OCI-LY3 (cell line): ENCODE data around the gene HOXA6.

ENCODE experiments used
- H2AFZ ChIP-seq: fragments of 200-600, 300-600 bp; shearing (Covaris generic); 2 replicates; pipeline ENCODE4 v1.6.0; 2014; ENCODE audit warnings: antibody characterized with exemption, low read depth, low read length
- H3K27ac ChIP-seq: fragments of 200-600, 300-600 bp; sonication (generic); 2 replicates; pipeline ENCODE4 v1.5.1; 2014; ENCODE audit warnings: mild to moderate bottlenecking, low read length, moderate library complexity, mixed read lengths
- H3K27me3 ChIP-seq: fragments of 200-600, 300-600 bp; sonication (generic); 2 replicates; pipeline ENCODE4 v1.6.1; 2014; ENCODE audit warnings: low read depth, low read length, mixed read lengths
- H3K36me3 ChIP-seq: fragments of 200-600, 300-600 bp; sonication (generic); replicated peaks from 2 replicates; pipeline ENCODE3; 2014; ENCODE audit warnings: low read depth, low read length, mixed read lengths
- H3K4me1 ChIP-seq: fragments of 300-600, 200-600 bp; sonication (generic); 2 replicates; pipeline ENCODE4 v1.6.1; 2014; ENCODE audit warnings: low read length, mixed read lengths
- H3K4me2 ChIP-seq: fragments of 200-600, 300-600 bp; sonication (generic); 2 replicates; pipeline ENCODE4 v1.6.1; 2014; ENCODE audit warnings: low read length, mixed read lengths
- H3K4me3 ChIP-seq: fragments of 300-600, 200-600 bp; sonication (generic); 2 replicates; pipeline ENCODE4 v1.5.1; 2014; ENCODE audit warnings: antibody characterized with exemption, mild to moderate bottlenecking, low read length, moderate library complexity
- H3K79me2 ChIP-seq: fragments of 300-600, 200-600 bp; shearing (Covaris generic); 2 replicates; pipeline ENCODE4 v1.6.1; 2014; ENCODE audit warnings: mild to moderate bottlenecking, low read length, mixed read lengths
- H3K9ac ChIP-seq: fragments of 300-600, 200-600 bp; shearing (Covaris generic); 2 replicates; pipeline ENCODE4 v1.6.0; 2014; ENCODE audit warnings: mild to moderate bottlenecking, low read length, moderate library complexity
- H3K9me3 ChIP-seq: fragments of 200-600, 300-600 bp; shearing (Covaris generic); 2 replicates; pipeline ENCODE4 v1.6.1; 2014; ENCODE audit warnings: low read length, mixed read lengths; ENCODE audit not compliant: insufficient read depth
- H4K20me1 ChIP-seq: fragments of 200-600, 300-600 bp; sonication (generic); 2 replicates; pipeline ENCODE4 v1.6.1; 2016; ENCODE audit warnings: low read length, mixed read lengths; ENCODE audit not compliant: insufficient read depth
- CTCF ChIP-seq: fragments of 200-600, 300-600 bp; sonication (generic); IDR thresholded peaks from 2 replicates; pipeline ENCODE4 v1.5.1; 2014; ENCODE audit warnings: antibody characterized with exemption, low read length, low read depth
- EZH2phosphoT487 ChIP-seq: fragments of 200-600 bp; shearing (Covaris generic); IDR thresholded peaks from 2 replicates; pipeline ENCODE4 v1.6.1; 2018; ENCODE audit warnings: antibody characterized with exemption, mixed run types, low read depth

Gene HOXA6

GRCh38 chr7:27116962-27117886, 30.4 kb downstream of the HOXA6 start:
- H3K79me2 ChIP-seq, result no peaks in the 10 kb centered on the region
- no peak overlapping the region for H2AFZ ChIP-seq
- H3K36me3 ChIP-seq, result no peaks in the 10 kb centered on the region
- no peaks in the 10 kb centered on the region for H3K4me1 ChIP-seq
- H3K27ac ChIP-seq, result no peak overlapping the region
- no peaks in the 10 kb centered on the region for H3K27me3 ChIP-seq
- no peaks in the 10 kb centered on the region for H4K20me1 ChIP-seq
- TF ChIP-seq CTCF, result no peak
- TF ChIP-seq EZH2phosphoT487, result no peak
- no peaks in the 10 kb centered on the region for H3K9me3 ChIP-seq
- no peak overlapping the region for H3K4me2 ChIP-seq
- no peak overlapping the region for H3K9ac ChIP-seq
- no peak overlapping the region for H3K4me3 ChIP-seq

- no peaks in the 10 kb centered on the region for H3K27me3 ChIP-seq
- H3K79me2 ChIP-seq, result no peaks in the 10 kb centered on the region
- no peak overlapping the region for H2AFZ ChIP-seq
- H3K27ac ChIP-seq, result no peak overlapping the region
- no peaks in the 10 kb centered on the region for H4K20me1 ChIP-seq
- no peak for TF ChIP-seq EZH2phosphoT487
- TF ChIP-seq CTCF, result no peak
- no peak overlapping the region for H3K4me3 ChIP-seq
- H3K36me3 ChIP-seq, result no peaks in the 10 kb centered on the region
- no peak overlapping the region for H3K9ac ChIP-seq
- H3K4me1 ChIP-seq, result no peaks in the 10 kb centered on the region
- H3K4me2 ChIP-seq, result no peak overlapping the region
- H3K9me3 ChIP-seq, result no peaks in the 10 kb centered on the region
These were observed 31.3 kb downstream of the HOXA6 start for GRCh38 chr7:27116031-27116961.

- Histone ChIP-seq H3K4me1 (no peaks in the 10 kb centered on the region), H4K20me1 (no peaks in the 10 kb centered on the region), H2AFZ (no peak overlapping the region), H3K79me2 (no peaks in the 10 kb centered on the region), H3K4me2 (no peak overlapping the region), H3K9ac (no peak overlapping the region), H3K36me3 (no peaks in the 10 kb centered on the region), H3K27ac (no peak overlapping the region), H3K9me3 (no peaks in the 10 kb centered on the region), H3K27me3 (no peaks in the 10 kb centered on the region), H3K4me3 (no peak overlapping the region)
- no peak for TF ChIP-seq CTCF
- no peak for TF ChIP-seq EZH2phosphoT487
These were observed 32.1 kb downstream of the HOXA6 start for GRCh38 chr7:27115221-27116026.
